Measurements from ENCODE around the gene FPR3.

GRCh38 chr19:51760697-51761356, 34.1 kb upstream of the FPR3 start, which contains the start of gene FPR2:
- TF ChIP-seq CTCF (IDR thresholded peaks at IDR 0.05; ENCODE audit: insufficient read depth, low read depth, low read length): no peak
- no peak for TF ChIP-seq EZH2 (IDR thresholded peaks at IDR 0.05; ENCODE audit: insufficient read depth, low read length)

Data from astrocyte (in vitro differentiated cells and primary cell).